RKO (cell line): Measurements from ENCODE around the gene TCEANC2.
"Not testable (repeated sequence)": the region's sequence is repeated elsewhere in the genome, so short reads cannot be mapped to it uniquely, and the experiment has no call there.

Experiments
- DNase-seq: peaks from one replicate; pipeline ENCODE4 v3.0.0-alpha.2; 2016; ENCODE audit warnings: low spot score

The TCEANC2 gene

GRCh38 chr1:54086754-54087153 is 33.3 kb downstream of the TCEANC2 start:
- DNase-seq: no peak

GRCh38 chr1:54088385-54088784 is 35.0 kb downstream of the TCEANC2 start:
- DNase-seq: no peak

DNA sequence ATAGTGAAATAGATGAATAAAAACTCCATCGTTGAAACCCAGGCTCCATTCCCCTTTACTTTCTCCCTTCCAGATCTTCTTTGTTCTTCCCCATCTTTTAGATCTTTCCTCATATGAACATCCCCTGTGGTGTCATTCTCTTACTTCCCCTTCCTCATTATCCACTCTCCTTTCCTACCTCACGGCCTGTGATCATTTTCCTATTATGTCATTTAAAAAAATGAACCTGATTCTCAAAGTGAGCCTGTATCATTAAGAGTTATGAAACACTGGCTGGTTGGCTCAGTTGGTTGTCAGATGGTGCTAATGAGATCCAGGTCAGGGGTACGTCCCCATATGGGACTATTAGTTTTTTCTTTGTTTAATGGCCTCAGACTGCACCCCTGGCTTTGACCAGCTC is 38.3 kb downstream of the TCEANC2 start:
- DNase-seq: no peak

DNA sequence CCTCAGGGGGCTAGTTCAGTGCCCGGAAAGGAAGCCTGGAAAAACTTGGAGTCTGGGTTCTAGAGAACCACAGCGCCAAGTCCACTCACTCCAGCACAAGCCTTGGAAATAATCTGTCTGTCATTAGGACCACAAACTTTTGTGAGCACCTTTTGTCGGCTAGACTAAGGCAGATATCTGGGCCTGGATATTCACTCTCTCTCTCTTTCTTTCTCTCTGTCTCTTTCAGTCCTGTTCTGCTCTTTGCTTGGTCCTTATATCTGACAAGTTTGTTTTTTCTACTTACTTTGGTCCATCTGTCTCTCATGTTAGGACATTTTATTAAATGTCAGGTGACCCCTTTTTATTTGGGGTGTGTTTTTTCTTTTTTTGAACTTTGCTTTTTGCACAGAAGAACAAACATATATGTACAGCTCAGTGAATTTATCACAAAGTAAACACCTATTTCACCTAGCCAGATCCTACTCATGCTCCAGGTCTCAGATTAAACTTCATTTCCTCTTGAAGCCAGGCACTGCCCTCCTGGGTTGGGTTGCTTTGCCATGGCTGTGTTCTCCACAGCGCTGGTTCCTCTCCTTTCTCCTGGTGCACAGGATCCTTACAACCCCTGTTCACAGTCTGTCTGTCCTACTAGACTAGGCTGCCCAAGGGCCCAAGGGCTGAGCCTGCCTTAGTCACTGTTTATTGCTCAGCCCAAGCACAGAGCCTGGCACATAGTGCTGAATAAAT is 40.8 kb downstream of the TCEANC2 start:
- no peak for DNase-seq

GRCh38 chr1:54094730-54095105 is 41.3 kb downstream of the TCEANC2 start:
- DNase-seq: not testable (repeated sequence)

DNA sequence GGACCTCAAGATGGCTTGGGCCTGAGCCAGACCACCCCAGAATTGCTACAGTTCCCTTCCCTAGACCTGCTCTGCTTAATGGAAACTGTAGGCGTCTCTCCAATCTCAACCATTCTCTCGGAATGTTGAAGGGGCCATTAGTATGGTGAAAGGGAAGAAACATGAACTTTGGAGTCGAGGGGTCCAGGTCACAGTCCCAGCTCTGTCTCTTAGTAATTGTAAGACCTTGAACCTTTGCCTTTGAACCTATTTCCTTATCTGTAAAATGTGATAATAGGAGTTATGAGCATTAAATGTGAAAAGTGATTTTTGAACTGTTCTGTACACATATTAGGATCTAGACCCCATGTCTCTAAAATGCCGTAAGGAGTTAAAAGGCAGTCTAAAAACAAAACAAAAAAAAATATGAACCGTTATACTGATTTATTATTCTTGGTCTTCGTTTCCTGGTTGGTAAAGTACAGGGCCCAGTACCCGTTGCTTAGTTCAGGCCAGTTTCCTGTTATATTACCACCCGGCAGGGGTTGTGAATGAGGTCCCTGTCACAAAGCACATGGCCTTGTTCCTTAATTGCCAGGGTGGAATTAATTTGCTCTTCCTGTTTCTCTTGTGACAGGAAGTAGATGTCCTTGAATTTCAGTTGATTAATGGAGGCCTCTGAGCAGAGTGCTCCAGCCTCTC is 42.3 kb downstream of the TCEANC2 start:
- DNase-seq: no peak

GRCh38 chr1:54096227-54096876 is 42.9 kb downstream of the TCEANC2 start:
- DNase-seq: no peak

DNA sequence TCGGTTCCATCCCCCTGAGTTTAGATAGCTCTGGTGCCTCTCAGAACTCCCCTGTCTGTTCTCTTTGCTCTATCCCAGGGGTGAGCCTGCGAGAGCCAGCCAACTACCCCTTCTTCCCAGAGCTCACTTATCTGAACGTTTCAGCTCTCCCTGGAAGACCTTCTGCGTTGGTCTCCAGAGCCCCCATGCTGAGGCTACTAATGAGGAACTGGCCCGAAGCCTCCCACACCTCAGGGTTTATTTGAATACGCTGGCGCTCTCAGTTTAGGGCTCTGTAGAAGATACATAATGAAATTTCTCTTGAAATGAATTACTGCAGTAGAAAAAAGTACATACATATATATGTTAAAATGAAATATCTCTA is 43.5 kb downstream of the TCEANC2 start:
- no peak for DNase-seq

GRCh38 chr1:54099061-54099610 is 45.7 kb downstream of the TCEANC2 start:
- DNase-seq: no peak

DNA sequence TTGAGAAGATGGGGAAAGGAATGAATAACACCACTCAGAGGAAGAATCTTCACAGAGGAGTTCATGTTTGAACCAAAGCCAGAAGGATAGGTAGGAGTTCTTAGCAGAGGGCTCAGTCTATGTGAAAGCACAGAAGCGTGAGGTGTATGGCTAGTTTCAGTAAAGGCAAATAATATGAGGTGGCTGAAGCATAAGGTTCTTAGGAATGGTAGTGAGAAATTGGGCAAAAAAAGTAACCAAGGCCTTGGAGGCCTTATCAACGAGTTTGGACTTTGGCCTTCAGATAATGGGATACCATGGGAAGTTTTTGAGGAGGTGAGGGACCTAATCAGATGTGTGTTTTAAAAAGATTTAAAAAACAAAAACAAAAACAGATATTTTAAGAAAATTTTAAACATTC is 47.1 kb downstream of the TCEANC2 start:
- no peak for DNase-seq

DNA sequence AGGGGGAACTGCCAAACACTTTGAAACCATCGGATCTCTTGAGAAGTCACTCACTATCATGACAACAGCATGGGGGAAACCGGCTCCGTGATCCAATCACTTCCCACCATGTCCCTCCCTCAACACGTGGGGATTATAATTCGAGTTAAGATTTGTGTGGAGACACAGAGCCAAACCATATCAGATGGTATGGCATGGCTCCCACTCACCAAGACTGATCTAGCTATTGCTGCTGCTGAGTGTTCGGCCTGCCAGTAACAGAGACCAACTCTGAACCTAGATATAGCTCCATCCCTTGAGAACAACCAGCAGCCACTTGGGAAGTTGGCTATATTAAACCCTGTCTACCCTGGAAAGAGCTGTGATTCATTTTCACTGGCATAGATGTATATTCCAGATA is 50.0 kb downstream of the TCEANC2 start:
- no peak for DNase-seq

GRCh38 chr1:54104613-54105012 is 51.2 kb downstream of the TCEANC2 start:
- DNase-seq: not testable (repeated sequence)

DNA sequence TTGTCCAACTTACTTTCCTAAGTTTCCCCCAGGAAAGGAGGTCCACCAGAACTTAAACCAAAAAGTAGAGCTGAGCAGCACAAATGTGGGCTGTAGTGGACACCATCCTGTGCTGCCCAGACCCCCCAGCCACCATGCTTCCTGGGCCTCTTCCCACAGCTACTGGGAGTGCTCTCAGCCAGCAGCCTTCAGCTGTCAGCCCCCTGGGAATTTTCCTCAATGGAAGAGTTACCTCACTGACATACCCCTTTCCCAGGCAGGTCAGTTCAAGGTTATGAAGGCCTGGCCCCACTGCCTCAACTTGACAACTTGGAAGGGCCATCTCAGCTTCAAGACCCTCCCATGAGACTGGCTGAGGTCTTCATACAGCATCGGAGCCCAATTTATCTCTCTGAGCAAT is 51.7 kb downstream of the TCEANC2 start:
- no peak for DNase-seq

DNA sequence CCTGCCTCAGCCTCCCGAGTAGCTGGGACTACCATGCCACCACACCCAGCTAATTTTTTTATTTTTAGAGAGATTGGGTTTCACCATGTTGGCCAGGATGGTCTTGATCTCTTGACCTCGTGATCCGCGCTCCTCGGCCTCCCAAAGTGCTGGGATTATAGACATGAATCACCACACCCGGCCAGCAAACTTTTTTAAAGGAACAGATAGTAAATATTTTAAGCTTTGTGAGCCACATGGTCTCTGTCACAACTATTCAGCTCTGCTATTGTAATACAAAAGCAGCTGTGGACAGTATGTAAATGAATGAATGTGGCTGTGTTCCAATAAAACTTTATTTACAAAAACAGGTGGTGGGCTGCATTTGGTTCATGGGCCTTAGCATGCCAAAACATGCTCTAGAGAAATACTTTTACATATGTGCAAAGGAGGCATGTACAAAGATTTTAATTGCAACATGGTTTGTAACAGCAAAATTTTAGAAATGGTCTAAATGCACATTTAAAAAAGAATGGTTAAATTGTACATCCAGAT is 52.4 kb downstream of the TCEANC2 start:
- no peak for DNase-seq

- DNase-seq: no peak
Measured at GRCh38 chr1:54107131-54107530, 53.7 kb downstream of the TCEANC2 start.

DNA sequence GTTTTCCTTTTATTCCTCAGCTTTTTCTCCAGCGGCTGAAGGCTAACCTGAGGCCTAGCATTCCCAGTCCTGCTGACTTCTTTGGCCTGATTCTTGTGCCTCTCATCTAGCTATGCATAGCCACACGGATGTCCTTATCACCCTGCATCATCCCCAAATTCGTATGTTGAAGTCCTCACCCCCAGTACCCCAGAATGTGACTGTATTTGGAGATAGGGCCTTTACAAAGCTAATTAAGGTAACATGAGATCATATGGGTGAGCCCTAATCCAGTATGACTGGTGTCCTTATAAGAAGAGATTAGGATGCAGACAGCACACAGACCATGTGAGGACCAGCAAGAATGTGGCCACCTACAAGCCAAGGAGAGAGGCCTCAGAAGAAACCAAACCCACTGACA is 54.7 kb downstream of the TCEANC2 start:
- DNase-seq: no peak

DNA sequence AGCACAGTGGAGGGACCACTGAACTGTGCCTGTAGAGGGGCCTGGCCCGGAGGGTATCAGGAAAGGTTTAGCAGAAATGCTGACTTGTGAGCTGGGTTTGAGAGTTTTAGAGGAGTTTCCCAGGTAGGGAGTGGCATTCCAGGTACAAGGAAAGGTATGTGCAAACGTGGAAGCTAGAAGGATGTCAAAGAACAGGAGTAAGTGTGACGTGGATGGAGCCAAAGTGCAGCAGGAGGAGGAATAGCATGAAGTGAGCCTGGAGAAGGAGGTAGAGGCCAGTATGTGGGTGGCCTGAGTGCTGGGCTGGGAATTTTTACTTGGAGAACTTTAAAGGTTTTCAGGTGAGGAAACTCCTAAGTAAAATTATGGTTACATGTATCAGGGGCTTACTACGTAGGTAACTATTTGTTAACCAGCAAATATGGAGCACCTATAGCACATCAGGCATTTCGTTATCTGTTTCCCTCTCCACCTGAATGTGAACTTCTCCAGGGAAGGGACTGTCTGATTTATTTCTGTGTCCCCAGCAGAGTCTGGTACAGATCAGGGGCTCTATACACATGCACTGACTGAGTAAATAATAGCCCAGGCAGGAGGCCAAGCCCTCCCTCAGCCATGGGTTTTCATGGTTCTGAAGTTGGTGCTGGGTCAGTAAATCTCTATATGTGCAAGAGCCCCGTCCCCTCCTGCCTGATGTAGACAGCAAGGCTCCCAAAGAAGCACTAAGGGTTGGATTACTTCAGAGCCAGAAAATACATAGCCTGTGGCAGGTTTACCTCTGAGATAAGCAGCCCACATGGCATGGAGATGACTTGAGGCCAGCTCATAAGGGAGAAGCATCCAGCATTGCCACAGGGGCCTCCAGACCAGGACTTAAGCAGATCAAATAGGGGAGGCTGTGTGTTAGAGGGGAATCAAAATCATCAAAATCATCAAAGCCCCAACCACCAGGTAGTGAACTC is 56.0 kb downstream of the TCEANC2 start:
- no peak for DNase-seq

- DNase-seq: no peak
Measured at GRCh38 chr1:54110996-54111395, 57.6 kb downstream of the TCEANC2 start.

DNA sequence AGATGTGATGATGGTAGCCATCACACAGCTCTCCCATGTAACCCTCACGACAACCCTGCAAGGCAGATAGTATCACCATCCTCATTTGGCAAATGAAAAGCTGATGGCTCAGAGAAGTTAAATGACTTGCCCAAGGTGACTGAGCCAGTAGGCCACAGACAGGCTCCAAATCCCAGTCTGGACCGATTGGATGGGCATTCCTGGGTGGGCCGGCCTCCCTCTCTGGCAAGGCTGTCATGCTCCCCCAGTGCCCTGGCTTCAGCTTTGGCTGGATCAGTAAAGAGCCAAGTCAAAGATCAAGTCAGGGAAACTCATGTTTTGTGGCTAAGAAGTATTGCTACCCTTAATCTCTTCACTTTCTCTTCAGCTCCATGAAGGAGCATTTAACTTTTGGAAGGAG is 58.2 kb downstream of the TCEANC2 start:
- no peak for DNase-seq

DNA sequence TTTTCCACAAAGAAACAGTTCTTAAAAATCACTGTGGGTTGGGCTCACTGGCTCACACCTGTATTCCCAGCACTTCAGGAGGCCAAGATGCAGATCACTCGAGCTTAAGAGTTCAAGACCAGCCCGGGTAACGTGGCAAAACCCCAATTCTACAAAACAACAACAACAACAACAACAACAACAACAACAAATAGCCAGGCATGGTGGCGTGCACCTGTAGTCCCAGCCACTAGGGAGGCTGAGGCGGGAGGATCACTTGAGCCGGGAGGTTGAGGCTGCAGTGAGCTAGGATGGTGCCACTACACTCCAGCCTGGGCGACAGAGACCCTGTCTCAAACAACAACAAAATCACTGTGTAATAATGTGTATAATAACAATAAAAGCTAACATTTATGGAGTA is 58.6 kb downstream of the TCEANC2 start:
- no peak for DNase-seq

DNA sequence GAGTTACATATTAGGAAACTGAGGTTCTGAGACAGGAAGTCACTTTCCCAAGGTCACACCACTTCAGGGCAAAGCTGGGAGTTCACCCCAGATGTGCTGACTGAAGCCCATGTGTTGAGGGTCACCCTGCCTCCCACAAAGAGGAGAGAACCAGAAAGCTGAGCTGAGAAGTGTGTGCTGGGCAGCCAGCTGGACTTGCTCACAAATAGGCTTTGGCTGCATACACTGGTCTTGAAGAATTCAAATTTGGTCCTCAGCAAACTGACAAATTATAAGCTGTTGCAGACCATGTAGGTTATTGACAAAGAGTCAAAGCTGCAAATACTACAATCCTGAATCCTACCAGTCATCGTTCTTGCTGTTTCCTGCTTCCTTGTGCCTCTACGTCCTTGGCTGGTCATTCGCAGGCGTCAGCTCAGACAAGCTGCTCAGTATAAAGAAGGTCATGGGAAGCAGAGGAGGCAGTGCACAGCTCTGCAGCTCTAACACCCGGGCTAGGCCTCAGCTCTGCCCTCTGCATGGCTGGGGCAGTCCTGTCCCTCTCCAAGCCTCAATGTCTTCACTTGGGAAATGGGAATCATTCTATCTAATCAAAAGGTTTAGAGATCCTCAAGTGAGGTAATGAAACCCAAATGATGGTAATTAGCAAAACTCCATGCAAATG is 59.4 kb downstream of the TCEANC2 start:
- no peak for DNase-seq
